Loucy (cell line): Measurements from ENCODE around the gene IRF7.

Source experiments
- H2AFZ ChIP-seq: fragments of 200-600 bp; sonication (generic); 2 replicates; pipeline ENCODE4 v1.6.0; 2016; ENCODE audit warnings: antibody characterized with exemption, mild to moderate bottlenecking, low read length, moderate library complexity
- H3F3A ChIP-seq: fragments of 200-600 bp; 2 replicates; pipeline ENCODE4 v1.6.0; 2016; ENCODE audit warnings: antibody characterized with exemption, low read depth, mild to moderate bottlenecking
- H3K27me3 ChIP-seq: fragments of 200-600 bp; sonication (generic); 2 replicates; pipeline ENCODE4 v1.6.1; 2014; ENCODE audit warnings: low read length, mild to moderate bottlenecking; ENCODE audit not compliant: insufficient read depth, poor library complexity, severe bottlenecking
- H3K36me3 ChIP-seq: fragments of 200-600 bp; sonication (generic); 2 replicates; pipeline ENCODE4 v1.6.1; 2016; ENCODE audit warnings: low read length; ENCODE audit not compliant: insufficient read depth
- H3K4me1 ChIP-seq: fragments of 200-600 bp; sonication (generic); 2 replicates; pipeline ENCODE4 v1.5.1; 2014; ENCODE audit warnings: low read length, mild to moderate bottlenecking; ENCODE audit not compliant: insufficient read depth, poor library complexity, severe bottlenecking
- H3K4me2 ChIP-seq: fragments of 200-600 bp; sonication (generic); 2 replicates; pipeline ENCODE4 v1.6.0; 2014; ENCODE audit warnings: antibody characterized with exemption, low read length, low read depth, mild to moderate bottlenecking; ENCODE audit not compliant: poor library complexity, severe bottlenecking
- H3K4me3 ChIP-seq: fragments of 200-600 bp; sonication (generic); 2 replicates; pipeline ENCODE4 v1.5.1; 2014; ENCODE audit warnings: low read length, mild to moderate bottlenecking, mixed read lengths; ENCODE audit not compliant: poor library complexity, severe bottlenecking
- H3K79me2 ChIP-seq: fragments of 200-600 bp; sonication (generic); 2 replicates; pipeline ENCODE4 v1.6.1; 2014; ENCODE audit warnings: low read length; ENCODE audit not compliant: insufficient read depth
- H3K9ac ChIP-seq: fragments of 200-600 bp; sonication (generic); 2 replicates; pipeline ENCODE4 v1.6.0; 2014; ENCODE audit warnings: mild to moderate bottlenecking, low read depth, low read length, moderate library complexity; ENCODE audit not compliant: poor library complexity, severe bottlenecking
- H3K9me2 ChIP-seq: fragments of 200-600 bp; sonication (generic); replicated peaks from 2 replicates; pipeline ENCODE4 v1.6.1; 2016; ENCODE audit warnings: low read depth, low read length, mixed read lengths
- H3K9me3 ChIP-seq: fragments of 200-600 bp; sonication (generic); 2 replicates; pipeline ENCODE4 v1.6.1; 2014; ENCODE audit warnings: mild to moderate bottlenecking, antibody characterized with exemption, low read length, low read depth; ENCODE audit not compliant: insufficient read depth
- H4K20me1 ChIP-seq: fragments of 200-600 bp; sonication (generic); 2 replicates; pipeline ENCODE4 v1.6.0; 2014; ENCODE audit warnings: antibody characterized with exemption, low read length, mild to moderate bottlenecking; ENCODE audit not compliant: insufficient read depth, poor library complexity, severe bottlenecking
- EZH2phosphoT487 ChIP-seq: fragments of 200-600 bp; IDR thresholded peaks from 2 replicates; pipeline ENCODE4 v1.6.1; 2018; ENCODE audit warnings: antibody characterized with exemption, mild to moderate bottlenecking, moderate library complexity, borderline replicate concordance
- TF ChIP-seq, protein P1 (sequence below): fragments of 200-600 bp; sonication (generic); conservative IDR thresholded peaks from 2 replicates; pipeline ENCODE4 v1.5.1; 2014; ENCODE audit warnings: mild to moderate bottlenecking, antibody characterized with exemption, low read length

The IRF7 gene

DNA sequence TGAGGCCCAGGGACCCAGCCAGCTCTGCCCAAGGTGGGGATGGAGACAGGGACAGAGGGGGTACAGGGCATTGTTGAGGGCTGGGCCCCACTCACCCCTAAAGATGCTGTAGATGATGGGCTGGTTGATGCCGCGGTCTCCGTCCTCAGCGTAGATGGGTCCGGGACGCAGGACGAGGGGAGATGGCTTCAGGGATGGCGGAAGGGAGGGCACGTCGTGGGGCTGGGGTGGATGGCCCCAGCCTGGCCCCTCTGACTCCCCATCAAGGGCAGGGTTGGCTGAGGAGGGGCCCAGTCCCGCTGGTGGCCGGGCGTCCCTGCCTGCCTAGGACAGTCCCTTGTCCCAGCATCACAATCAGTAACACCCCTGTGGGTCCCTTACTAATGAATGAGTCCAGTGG, 4.5 kb upstream of the IRF7 start:
- Histone ChIP-seq H3K9ac (no peak overlapping the region), H2AFZ (no peak overlapping the region), H3K79me2 (no peaks in the 10 kb centered on the region), H4K20me1 (no peaks in the 10 kb centered on the region), H3F3A (no peaks in the 10 kb centered on the region), H3K27me3 (no peaks in the 10 kb centered on the region), H3K9me3 (no peaks in the 10 kb centered on the region), H3K4me2 (no peak overlapping the region), H3K9me2 (no peaks in the 10 kb centered on the region), H3K4me3 (no peak overlapping the region), H3K4me1 (peaks cover 2% of the 10 kb centered on the region), H3K36me3 (no peaks in the 10 kb centered on the region)
- TF ChIP-seq, protein P1, sequence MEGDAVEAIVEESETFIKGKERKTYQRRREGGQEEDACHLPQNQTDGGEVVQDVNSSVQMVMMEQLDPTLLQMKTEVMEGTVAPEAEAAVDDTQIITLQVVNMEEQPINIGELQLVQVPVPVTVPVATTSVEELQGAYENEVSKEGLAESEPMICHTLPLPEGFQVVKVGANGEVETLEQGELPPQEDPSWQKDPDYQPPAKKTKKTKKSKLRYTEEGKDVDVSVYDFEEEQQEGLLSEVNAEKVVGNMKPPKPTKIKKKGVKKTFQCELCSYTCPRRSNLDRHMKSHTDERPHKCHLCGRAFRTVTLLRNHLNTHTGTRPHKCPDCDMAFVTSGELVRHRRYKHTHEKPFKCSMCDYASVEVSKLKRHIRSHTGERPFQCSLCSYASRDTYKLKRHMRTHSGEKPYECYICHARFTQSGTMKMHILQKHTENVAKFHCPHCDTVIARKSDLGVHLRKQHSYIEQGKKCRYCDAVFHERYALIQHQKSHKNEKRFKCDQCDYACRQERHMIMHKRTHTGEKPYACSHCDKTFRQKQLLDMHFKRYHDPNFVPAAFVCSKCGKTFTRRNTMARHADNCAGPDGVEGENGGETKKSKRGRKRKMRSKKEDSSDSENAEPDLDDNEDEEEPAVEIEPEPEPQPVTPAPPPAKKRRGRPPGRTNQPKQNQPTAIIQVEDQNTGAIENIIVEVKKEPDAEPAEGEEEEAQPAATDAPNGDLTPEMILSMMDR = no peak
- TF ChIP-seq EZH2phosphoT487 = no peak

DNA sequence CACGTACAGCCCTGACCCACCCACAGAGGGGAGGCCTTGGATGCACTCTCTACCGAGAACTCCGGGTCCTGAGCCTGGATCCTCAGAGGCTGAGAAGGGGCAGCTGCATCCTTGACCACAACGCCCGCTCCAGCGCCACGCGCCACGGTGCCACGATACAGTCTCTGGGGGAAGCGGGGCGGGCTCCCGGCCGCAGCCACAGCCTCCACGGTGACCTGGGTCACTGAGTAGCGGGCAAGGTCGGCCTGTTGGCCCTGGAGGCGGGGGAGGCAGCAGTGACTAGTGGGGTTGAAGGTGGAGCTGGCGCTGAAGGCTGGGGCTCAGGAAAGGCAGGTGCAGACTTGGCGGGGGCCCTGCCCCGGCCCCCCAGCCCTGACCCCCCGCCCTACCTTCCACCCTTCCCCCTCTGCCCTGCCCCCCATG, 3.9 kb upstream of the IRF7 start:
- Histone ChIP-seq H3K9me2 (no peaks in the 10 kb centered on the region), H3K4me3 (no peak overlapping the region), H3K4me1 (peaks cover 4% of the 10 kb centered on the region), H3K27me3 (no peaks in the 10 kb centered on the region), H2AFZ (no peak overlapping the region), H3K9me3 (no peaks in the 10 kb centered on the region), H4K20me1 (peaks cover 2% of the 10 kb centered on the region), H3F3A (no peaks in the 10 kb centered on the region), H3K4me2 (no peak overlapping the region), H3K79me2 (no peaks in the 10 kb centered on the region), H3K36me3 (no peaks in the 10 kb centered on the region), H3K9ac (no peak overlapping the region)
- TF ChIP-seq, protein P1 = no peak
- TF ChIP-seq EZH2phosphoT487 = no peak

GRCh38 chr11:618856-619627, 3.3 kb upstream of the IRF7 start:
- Histone ChIP-seq H2AFZ (no peak overlapping the region), H3K4me2 (no peak overlapping the region), H3K79me2 (no peaks in the 10 kb centered on the region), H3K4me3 (no peak overlapping the region), H3K36me3 (no peaks in the 10 kb centered on the region), H4K20me1 (peaks cover 5% of the 10 kb centered on the region), H3K9ac (no peak overlapping the region), H3K9me3 (no peaks in the 10 kb centered on the region), H3F3A (no peaks in the 10 kb centered on the region), H3K4me1 (peaks cover 4% of the 10 kb centered on the region), H3K9me2 (no peaks in the 10 kb centered on the region), H3K27me3 (no peaks in the 10 kb centered on the region)
- TF ChIP-seq, protein P1 = no peak
- no peak for TF ChIP-seq EZH2phosphoT487
